CD14-positive monocyte (primary cell): ENCODE data around the gene GRN. TPM values are rescaled to one million over a fixed set of nuclear protein-coding genes. Genes with fewer than 3 reads are reported as not detected.
A peak's percentile ranks its signal among the peaks of the same experiment; 100 is the strongest.

ENCODE experiments used
- DNase-seq, 3 donors: peaks; one replicate each; pipeline ENCODE4 v3.0.0-alpha.2; 2011 to 2022
- H2AFZ ChIP-seq: 2 replicates; pipeline ENCODE4 v1.6.0; 2012; ENCODE audit warnings: mild to moderate bottlenecking, low read depth, low read length, inconsistent platforms; ENCODE audit not compliant: insufficient read depth, poor library complexity, severe bottlenecking
- H3K27ac ChIP-seq, 2 donors: 1 replicate in 1 of 2; 2 replicates in 1 of 2; pipeline ENCODE4 v1.5.1; 2012 to 2013; ENCODE audit warnings: low read length in 2 of 2, control low read depth in 1 of 2, inconsistent platforms in 1 of 2, low read depth in 1 of 2, mild to moderate bottlenecking in 1 of 2
- H3K27me3 ChIP-seq, 2 donors: one replicate each; pipeline versions ENCODE4 v1.6.0 to v1.6.1; 2011 to 2013; ENCODE audit warnings: low read length in 2 of 2; ENCODE audit not compliant: control insufficient read depth in 2 of 2, insufficient read depth in 2 of 2
- H3K36me3 ChIP-seq, 2 donors: replicated peaks in 1 of 2; 1 replicate in 1 of 2; 2 replicates in 1 of 2; pipeline versions ENCODE4 v1.5.1 to v1.6.1; 2012 to 2013; ENCODE audit warnings: low read length in 2 of 2, control low read depth in 1 of 2, inconsistent platforms in 1 of 2, mild to moderate bottlenecking in 1 of 2; ENCODE audit not compliant: insufficient read depth in 2 of 2, control insufficient read depth in 1 of 2
- H3K4me1 ChIP-seq, 2 donors: 1 replicate in 1 of 2; 2 replicates in 1 of 2; pipeline versions ENCODE4 v1.5.1 to v1.6.1; 2012 to 2013; ENCODE audit warnings: low read length in 2 of 2, control low read depth in 1 of 2, inconsistent platforms in 1 of 2, mild to moderate bottlenecking in 1 of 2, moderate library complexity in 1 of 2; ENCODE audit not compliant: insufficient read depth in 2 of 2, control insufficient read depth in 1 of 2
- H3K4me2 ChIP-seq: replicated peaks from 2 replicates; pipeline ENCODE3; 2012; ENCODE audit warnings: low read length, moderate library complexity, mild to moderate bottlenecking; ENCODE audit not compliant: poor library complexity, severe bottlenecking; ENCODE audit errors: extremely low read depth
- H3K4me3 ChIP-seq, 3 experiments: fragments of 200-600 bp in 1 of 3; sonication (generic) in 1 of 3; replicated peaks in 1 of 3; 1 replicate in 2 of 3; 2 replicates in 1 of 3; pipeline ENCODE4 v1.5.1; 2011 to 2013; ENCODE audit warnings: low read length in 3 of 3, mild to moderate bottlenecking in 3 of 3, control low read depth in 2 of 3, low read depth in 2 of 3, inconsistent platforms in 1 of 3, moderate library complexity in 1 of 3
- H3K79me2 ChIP-seq: 2 replicates; pipeline ENCODE4 v1.6.0; 2012; ENCODE audit warnings: mild to moderate bottlenecking, control low read depth, inconsistent platforms, low read length, moderate library complexity; ENCODE audit not compliant: insufficient read depth
- H3K9ac ChIP-seq: 2 replicates; pipeline ENCODE4 v1.6.0; 2017; ENCODE audit warnings: low read length, mild to moderate bottlenecking; ENCODE audit not compliant: insufficient read depth, poor library complexity, severe bottlenecking
- H3K9me3 ChIP-seq, 2 donors: replicated peaks in 1 of 2; 1 replicate in 1 of 2; 2 replicates in 1 of 2; pipeline versions ENCODE4 v1.5.1 to v1.6.1; 2012 to 2013; ENCODE audit warnings: low read length in 2 of 2, control low read depth in 1 of 2; ENCODE audit not compliant: control insufficient read depth in 1 of 2, insufficient read depth in 1 of 2
- H4K20me1 ChIP-seq: 2 replicates; pipeline ENCODE4 v1.6.0; 2012; ENCODE audit warnings: mild to moderate bottlenecking, low read length, control low read depth, moderate library complexity; ENCODE audit not compliant: insufficient read depth
- H3K27ac Mint-ChIP-seq, 7 donors: one replicate each; pipeline ENCODE4 v1.8.0; 2020; ENCODE audit warnings: mild to moderate bottlenecking in 7 of 7, mixed read lengths in 7 of 7, moderate library complexity in 6 of 7, inconsistent platforms in 2 of 7
- H3K27me3 Mint-ChIP-seq, 3 donors: one replicate each; pipeline ENCODE4 v1.8.0; 2021 to 2022; ENCODE audit warnings: low read depth in 3 of 3, mild to moderate bottlenecking in 3 of 3, mixed read lengths in 3 of 3, moderate library complexity in 3 of 3, inconsistent platforms in 1 of 3
- H3K36me3 Mint-ChIP-seq, 2 donors: one replicate each; pipeline ENCODE4 v1.8.0; 2020; ENCODE audit warnings: mixed read lengths in 2 of 2, inconsistent platforms in 1 of 2, mild to moderate bottlenecking in 1 of 2
- H3K4me1 Mint-ChIP-seq: one replicate; pipeline ENCODE4 v1.8.0; 2020; ENCODE audit warnings: mild to moderate bottlenecking, mixed read lengths
- H3K4me3 Mint-ChIP-seq, 2 donors: one replicate each; pipeline ENCODE4 v1.8.0; 2020; ENCODE audit warnings: mild to moderate bottlenecking in 2 of 2, mixed read lengths in 2 of 2, moderate library complexity in 1 of 2
- H3K9me3 Mint-ChIP-seq, 7 donors: one replicate each; pipeline ENCODE4 v1.8.0; 2020 to 2022; ENCODE audit warnings: mixed read lengths in 7 of 7, mild to moderate bottlenecking in 6 of 7, moderate library complexity in 6 of 7, inconsistent platforms in 2 of 7
- WGBS: methylation state at CpG from one replicate; pipeline ENCODE4 v1.1.5; 2013; ENCODE audit warnings: missing lambda C conversion rate; ENCODE audit not compliant: insufficient coverage; 5-methylcytosine and 5-hydroxymethylcytosine counted together
- intact Hi-C, 2 donors: fragments of 100-400 bp; cut with micrococcal nuclease; formaldehyde crosslinking; loops; one replicate each; pipeline versions ENCODE4 v1.15.0 to v1.15.1; 2023
- polyA plus RNA-seq, 3 donors: library from polyadenylated mRNA; depleted of rRNA in 1 of 3; unstranded in 2 of 3; stranded (reverse) in 1 of 3; fragments of 300-500 nt in 2 of 3; fragments of >200 nt in 1 of 3; fragmentation: Illumina TruSeq in 2 of 3; gene quantifications; 1 replicate in 2 of 3; 2 replicates in 1 of 3; pipeline ENCODE4 v1.2.3, GENCODE V29; 2012 to 2021
- TF ChIP-seq, protein P1 (sequence below): fragments of 200-600 bp; IDR thresholded peaks from one replicate; pipeline ENCODE4 v1.8.0; 2022; ENCODE audit warnings: antibody characterized with exemption, mild to moderate bottlenecking

GRN gene
- polyA plus RNA-seq, 3 donors, result 1,303 to 1,960 (median 1,361) TPM

DNA sequence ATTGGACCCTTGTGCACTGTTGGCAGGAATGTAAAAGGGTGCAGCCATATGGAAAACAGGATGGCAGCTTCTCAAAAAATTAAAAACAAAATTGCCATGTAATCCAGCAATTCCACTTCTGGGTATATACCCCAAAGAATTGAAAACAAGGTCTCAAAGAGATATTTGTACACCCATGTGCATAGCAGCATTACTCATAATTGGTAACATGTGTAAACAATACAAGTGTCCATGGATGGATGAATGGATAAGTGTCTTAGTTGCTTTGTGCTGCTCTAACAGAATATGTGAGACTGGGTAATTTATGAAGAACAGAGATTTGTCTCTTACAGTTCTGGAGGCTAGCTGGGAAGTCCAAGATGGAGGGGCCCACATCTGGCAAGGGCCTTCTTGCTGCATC is 40.5 kb upstream of the GRN start:
- no peaks in the 10 kb centered on the region for H3K9me3 ChIP-seq
- H3K27me3 Mint-ChIP-seq, result peaks cover 36 to 59% (median 37%) of the 10 kb centered on the region in 3 donors

DNA sequence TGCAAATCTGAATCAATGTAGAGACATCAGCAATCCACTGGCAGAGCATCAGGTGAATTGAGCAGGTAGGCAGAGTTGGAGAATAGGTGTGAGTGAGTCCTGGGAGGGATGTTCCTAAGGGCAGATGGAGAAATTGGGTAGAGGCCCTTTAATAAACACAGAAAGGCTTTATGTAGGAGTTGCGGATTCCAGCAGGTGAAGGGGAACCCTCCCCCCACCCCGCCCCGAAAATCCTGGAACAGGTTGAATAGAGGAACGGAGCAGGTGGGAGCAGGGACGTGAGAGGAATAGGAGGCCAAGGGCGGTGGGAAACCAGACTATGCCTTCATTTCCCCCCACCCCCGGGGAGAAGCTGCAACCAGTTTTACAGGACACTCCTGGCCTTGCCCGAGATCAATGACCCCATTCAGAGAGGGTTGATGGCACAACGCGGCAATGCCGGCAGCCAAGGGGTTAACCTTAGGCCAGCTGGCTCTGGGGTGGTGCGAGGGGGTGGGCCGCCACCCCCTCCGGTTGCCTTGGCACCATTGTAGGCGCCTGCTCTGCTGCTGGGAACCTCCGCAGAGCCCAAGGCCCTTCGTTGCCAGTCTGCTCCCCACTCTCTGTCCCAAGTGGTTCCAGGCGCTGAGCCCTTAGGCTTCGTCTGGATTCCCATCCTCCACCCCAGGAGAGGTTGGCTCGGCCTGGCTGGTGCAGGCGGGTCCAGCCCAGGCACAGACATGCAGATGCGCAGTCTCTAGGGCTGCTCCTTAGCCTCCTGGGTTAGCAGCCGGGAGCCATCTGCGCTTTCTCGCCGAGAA is 37.5 kb upstream of the GRN start:
- DNase-seq, result no peak
- H3K27me3 ChIP-seq, result peaks cover 7 to 33% of the 10 kb centered on the region in 2 donors
- TF ChIP-seq, protein P1, sequence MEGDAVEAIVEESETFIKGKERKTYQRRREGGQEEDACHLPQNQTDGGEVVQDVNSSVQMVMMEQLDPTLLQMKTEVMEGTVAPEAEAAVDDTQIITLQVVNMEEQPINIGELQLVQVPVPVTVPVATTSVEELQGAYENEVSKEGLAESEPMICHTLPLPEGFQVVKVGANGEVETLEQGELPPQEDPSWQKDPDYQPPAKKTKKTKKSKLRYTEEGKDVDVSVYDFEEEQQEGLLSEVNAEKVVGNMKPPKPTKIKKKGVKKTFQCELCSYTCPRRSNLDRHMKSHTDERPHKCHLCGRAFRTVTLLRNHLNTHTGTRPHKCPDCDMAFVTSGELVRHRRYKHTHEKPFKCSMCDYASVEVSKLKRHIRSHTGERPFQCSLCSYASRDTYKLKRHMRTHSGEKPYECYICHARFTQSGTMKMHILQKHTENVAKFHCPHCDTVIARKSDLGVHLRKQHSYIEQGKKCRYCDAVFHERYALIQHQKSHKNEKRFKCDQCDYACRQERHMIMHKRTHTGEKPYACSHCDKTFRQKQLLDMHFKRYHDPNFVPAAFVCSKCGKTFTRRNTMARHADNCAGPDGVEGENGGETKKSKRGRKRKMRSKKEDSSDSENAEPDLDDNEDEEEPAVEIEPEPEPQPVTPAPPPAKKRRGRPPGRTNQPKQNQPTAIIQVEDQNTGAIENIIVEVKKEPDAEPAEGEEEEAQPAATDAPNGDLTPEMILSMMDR, result no peak
- intact Hi-C loops, result no loop called here
- no peaks in the 10 kb centered on the region for H3K79me2 ChIP-seq
- H3K4me3 ChIP-seq, result no peak overlapping the region
- H3K9me3 ChIP-seq, result no peaks in the 10 kb centered on the region
- Mint-ChIP-seq H3K27me3 (peaks cover 40 to 63% (median 48%) of the 10 kb centered on the region in 3 donors), H3K4me3 (peak overlapping the region in 1 of 2 donors; percentile 74), H3K36me3 (no peaks in the 10 kb centered on the region), H3K4me1 (peaks cover 18% of the 10 kb centered on the region), H3K27ac (peak overlapping the region in 2 of 7 donors; percentile 37 to 57), H3K9me3 (peaks cover 0 to 6% (median 0%) of the 10 kb centered on the region in 7 donors)
- H3K27ac ChIP-seq, result no peak overlapping the region
- peaks cover 12 to 15% of the 10 kb centered on the region in 2 donors for H3K4me1 ChIP-seq
- no peaks in the 10 kb centered on the region for H4K20me1 ChIP-seq
- H2AFZ ChIP-seq, result no peak overlapping the region
- no peaks in the 10 kb centered on the region for H3K36me3 ChIP-seq
- H3K4me2 ChIP-seq, result no peak overlapping the region
- WGBS, result 5% methylated on average over 14 of the region's 26 CpGs
- no peak overlapping the region for H3K9ac ChIP-seq

More for the DNA sequence above, 40.5 kb upstream of the GRN start:
- Histone ChIP-seq H2AFZ (no peak overlapping the region), H3K4me3 (no peak overlapping the region), H3K4me2 (no peak overlapping the region), H3K9ac (no peak overlapping the region), H4K20me1 (no peaks in the 10 kb centered on the region), H3K27ac (no peak overlapping the region), H3K4me1 (peaks cover 12 to 15% of the 10 kb centered on the region in 2 donors), H3K79me2 (no peaks in the 10 kb centered on the region), H3K36me3 (no peaks in the 10 kb centered on the region), H3K27me3 (peaks cover 7 to 27% of the 10 kb centered on the region in 2 donors)
- no peaks in the 10 kb centered on the region for H3K36me3 Mint-ChIP-seq
- H3K27ac Mint-ChIP-seq, result no peak overlapping the region
- TF ChIP-seq, protein P1, result no peak
- intact Hi-C loops, result no loop called here
- DNase-seq, result no peak
- H3K4me1 Mint-ChIP-seq, result peaks cover 13% of the 10 kb centered on the region
- no peak overlapping the region for H3K4me3 Mint-ChIP-seq
- peaks cover 0 to 6% (median 0%) of the 10 kb centered on the region in 7 donors for H3K9me3 Mint-ChIP-seq
